CD1c-positive myeloid dendritic cell (primary cell): Measurements from ENCODE around the gene SEPTIN11.
A peak's percentile ranks its signal among the peaks of the same experiment; 100 is the strongest.

Source experiments
- DNase-seq: peaks from one replicate; pipeline ENCODE4 v3.0.0-alpha.2; 2016; ENCODE audit errors: extremely low spot score

SEPTIN11 gene

DNA sequence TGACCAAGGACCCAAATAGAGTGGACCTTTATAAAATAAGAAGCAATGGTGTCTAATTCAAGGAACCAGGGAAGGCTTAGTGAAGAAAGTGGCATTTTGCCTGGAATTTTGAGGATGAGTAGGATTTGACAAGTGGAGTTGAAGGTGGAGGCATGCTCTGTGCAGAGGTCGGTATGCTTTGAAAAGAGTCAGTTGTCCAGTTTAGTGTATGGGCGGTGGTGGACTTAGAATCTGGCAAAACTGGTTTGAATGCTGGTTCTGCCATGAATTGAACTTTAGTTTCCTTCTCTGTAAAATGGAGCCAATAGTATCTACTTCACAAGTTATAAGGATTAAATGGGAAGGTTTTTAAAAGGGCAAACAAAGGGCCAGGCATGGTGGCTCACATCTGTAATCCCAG is 29.7 kb downstream of the SEPTIN11 start:
- no peak for DNase-seq

DNA sequence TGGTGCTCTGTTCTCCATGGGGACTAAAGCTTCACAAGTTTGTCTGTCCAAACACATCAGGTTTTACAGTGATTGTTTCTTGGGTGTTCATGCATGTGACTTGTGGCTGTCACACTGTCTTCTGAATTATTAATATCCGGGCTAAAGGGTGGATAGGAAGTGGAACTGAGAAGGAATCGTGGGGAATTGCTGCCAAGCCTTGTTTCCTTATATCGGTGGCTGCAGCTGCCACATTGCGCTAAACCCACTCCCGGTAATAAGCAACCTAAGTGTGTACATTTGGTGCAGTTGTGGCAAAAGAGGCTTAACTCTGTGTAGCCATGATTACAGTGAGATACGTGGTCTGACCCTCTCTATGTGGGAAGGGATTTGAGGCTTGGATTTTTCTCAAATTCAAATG is 30.7 kb downstream of the SEPTIN11 start:
- DNase-seq = peak; percentile 55

DNA sequence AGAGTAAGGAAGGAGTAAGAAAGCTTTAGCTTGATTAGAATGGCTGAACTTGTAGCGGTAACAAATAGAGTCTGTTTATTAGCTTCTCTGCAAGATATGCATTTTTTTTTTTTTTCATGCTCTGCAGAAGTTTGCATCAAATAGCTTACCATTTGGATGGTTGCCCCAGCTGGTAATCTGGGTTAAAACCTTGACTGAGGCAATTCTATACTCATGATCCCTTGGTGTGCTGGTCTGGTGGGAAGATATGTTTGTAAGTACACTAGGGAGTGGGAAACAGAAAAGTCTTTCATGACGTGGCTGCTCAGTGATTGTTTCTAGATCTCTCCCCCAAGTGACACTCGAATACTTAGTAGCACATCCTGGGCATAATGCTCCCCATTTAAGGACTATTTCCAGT is 32.1 kb downstream of the SEPTIN11 start:
- no peak for DNase-seq

DNA sequence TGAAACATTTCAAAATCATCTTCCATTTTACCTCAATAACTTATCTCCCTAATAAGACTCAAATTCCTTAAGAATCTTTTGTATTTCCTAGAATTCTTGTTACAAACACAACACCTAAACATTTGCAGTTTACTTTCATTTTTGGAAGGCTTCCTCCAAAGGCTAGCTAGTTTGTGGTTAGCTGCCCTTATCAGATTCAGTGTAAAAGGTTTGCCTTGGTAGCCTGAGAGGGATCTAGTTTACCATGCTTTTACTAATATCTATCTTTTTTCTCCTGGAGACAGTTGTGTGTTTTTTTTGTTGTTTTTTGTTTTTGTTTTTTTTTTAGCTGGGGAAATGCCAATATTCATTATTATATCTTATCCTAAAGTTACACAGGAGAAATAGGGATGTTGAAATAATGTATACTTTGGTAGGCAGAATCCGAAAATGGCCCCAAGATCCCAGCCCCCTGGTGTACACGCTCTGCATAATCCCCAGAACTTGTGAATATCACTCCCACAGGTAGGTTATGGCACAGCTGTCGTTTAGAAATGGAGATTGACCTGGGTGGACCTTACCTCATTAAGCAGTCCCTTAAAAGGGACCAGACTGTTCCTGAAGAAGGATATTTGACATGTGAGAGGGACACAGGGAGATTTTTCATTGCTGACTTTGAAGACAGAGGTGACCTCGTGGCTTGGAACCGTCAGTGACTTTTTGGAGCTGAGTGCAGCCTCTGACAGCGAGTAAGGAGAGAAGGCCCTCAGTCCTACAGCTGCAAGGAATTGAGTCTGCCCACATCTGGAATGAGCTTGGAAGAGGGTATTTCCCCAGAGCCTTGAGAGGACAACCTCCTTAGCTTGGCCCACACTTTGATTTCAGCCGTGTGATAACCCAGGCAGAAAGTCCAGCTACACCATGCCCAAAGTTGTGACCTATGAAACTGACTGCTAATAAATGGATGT is 33.4 kb downstream of the SEPTIN11 start:
- DNase-seq = no peak

DNA sequence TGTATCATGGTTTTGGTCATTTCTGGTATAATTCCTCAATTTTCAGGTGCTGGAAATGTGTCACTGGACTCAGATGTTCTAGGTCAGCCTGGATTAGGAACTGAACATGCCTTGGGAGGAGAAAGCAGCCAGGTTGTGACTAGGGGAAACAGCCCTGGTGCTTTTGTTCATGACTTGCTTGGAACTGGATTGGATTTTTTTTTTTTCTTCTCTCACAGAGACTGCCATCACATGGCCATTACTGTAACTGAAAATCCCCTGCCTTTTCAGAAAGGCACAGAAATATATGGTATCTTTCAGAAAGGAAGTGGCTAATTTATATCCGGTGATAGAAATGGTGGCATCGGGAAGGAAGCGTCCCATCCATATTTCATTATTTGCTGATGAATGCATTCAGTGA is 34.6 kb downstream of the SEPTIN11 start:
- DNase-seq = peak; percentile 20

DNA sequence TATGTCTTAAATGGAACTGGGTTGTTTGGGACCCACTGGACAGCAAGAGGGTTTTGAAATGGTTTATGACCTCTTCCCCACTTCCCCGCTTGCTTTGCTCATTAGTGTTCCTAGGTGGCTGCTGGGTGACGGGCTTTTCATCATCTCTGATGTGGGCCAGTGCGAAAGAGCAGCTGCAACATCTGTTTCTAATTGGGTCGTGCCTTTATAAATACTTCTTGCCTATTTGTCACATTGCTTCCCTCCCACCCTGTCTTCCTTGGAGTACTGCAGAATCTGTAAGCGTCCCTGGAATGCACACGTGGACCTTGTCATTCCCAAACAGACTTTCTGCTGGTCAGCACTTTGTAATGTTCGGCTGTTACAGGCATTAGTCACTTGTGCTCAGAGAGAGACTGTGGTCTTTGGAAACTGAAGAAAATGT is 35.2 kb downstream of the SEPTIN11 start:
- DNase-seq = no peak

DNA sequence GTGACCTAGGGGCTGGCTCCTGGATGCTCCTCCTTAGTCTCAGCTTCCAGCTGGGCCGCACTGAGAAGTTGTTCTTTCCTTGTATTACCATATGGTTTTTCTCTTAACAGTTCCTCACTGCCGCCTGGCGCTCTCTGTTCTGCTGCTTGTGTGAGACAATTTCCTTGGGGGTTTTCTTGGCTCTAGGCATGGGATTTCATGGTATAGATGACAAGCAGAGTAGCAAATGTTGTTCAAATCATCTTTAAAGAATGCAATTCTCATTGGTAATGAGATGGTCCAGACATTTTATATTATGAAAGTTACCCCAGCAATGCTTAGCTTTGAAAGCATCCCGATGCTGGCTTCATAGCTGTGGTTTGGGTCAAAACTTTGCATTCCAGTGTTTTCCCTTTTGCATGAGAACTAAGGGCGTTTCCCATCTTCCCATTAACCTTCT is 37.6 kb downstream of the SEPTIN11 start:
- no peak for DNase-seq

DNA sequence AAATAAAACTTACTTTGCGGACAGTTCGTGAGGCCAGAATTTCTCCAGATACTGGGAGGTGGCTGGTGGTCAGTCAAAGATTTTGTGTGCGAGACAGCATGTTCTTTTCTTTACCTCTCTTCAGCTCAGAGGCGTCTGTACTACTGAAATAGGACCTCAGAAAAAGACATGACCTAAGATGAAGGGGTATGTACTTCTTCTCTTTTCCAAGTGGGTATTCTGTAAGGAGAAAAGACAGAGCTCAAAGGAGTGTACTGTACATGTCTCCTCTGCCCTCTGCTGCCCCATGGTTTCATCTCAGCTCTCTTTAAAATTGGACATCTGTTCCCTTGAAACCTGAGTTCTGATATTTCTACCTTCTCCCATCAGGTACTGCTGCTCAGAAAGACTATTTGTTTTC is 38.1 kb downstream of the SEPTIN11 start:
- no peak for DNase-seq

DNA sequence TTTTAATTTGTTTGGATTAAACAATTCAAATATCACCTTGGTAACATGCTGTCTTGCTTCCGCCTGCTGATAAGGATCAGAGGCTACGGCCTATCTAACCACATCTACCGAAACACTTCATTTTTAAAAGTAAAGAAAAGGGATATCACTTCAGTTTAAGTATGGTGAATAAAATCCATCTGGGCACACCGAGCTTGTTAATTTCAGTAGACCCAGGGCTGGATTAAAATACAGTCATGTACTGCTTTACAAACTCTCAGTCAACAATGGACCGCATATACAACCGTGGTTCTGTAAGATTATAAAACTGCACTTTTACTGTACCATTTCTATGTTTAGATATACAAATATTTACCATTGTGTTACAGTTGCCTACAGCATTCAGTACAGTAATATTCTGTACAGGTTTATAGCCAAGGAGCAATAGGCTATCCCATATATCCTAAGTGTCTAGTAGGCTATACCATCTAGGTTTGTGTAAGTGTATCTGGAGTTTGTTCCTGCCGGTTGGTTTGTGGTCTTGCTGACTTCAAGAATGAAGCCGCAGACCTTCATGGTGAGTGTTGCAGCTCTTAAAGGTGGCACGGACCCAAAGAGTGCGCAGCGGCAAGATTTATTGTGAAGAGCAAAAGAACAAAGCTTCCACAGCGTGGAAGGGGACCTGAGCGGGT is 40.0 kb downstream of the SEPTIN11 start:
- DNase-seq = peak; percentile 47

DNA sequence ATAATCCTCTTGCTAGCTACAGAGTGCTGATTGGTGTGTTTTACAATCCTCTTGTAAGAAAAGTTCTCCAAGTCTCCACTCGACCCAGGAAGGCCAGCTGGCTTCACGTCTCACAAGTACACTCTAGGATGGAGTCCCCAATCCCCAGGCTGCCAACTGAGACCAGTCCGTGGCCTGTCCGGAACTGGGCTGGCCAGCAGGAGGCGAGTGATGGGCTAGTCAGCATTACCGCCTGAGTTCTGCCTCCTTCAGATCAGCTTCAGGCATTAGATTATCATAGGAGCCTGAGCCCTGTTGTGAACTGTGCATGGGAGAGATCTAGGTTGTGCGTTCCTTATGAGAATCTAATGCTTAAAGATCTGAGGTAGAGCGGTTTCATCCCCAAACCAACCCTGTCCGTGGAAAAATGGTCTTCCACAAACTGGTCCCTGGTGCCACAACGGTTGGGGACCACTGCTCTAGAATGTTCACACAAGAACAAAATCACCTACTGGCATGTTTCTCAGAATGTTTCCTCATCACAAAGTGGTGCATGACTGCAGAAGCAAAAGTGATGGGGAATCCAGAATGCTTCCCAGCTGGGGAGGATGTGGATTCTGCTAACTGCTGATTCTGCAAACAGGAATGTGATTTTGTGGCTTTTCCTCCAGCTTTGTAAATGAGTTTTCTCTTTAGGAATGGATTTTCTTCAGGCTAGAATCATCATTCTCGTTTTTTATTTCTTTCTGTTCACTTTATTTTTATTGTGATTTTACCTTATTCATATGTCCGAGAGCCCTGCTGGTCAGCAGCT is 40.9 kb downstream of the SEPTIN11 start:
- no peak for DNase-seq

DNA sequence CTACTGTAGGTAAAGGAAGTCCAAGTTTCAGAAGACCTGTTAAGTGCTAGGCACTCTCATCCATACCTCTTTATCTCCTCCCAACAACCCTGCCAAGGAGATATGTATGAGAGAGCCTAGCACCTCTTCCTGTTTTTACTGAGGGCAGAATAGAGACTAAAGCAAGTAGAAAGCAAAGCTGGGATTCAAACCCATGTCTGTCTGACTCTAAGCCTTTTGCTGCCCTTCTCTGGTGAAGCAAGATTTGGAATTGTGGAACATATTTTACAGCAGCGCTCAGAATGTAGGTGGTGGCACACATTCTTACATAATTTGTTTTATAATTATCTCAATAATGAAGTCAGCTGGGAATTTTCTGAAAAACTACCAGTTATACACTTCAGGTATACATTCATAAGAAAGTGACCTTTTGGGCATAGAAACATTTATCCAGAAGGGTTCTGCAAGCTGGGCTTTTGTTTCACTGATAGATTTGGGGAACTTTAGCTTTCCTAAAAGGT is 41.7 kb downstream of the SEPTIN11 start:
- no peak for DNase-seq

DNA sequence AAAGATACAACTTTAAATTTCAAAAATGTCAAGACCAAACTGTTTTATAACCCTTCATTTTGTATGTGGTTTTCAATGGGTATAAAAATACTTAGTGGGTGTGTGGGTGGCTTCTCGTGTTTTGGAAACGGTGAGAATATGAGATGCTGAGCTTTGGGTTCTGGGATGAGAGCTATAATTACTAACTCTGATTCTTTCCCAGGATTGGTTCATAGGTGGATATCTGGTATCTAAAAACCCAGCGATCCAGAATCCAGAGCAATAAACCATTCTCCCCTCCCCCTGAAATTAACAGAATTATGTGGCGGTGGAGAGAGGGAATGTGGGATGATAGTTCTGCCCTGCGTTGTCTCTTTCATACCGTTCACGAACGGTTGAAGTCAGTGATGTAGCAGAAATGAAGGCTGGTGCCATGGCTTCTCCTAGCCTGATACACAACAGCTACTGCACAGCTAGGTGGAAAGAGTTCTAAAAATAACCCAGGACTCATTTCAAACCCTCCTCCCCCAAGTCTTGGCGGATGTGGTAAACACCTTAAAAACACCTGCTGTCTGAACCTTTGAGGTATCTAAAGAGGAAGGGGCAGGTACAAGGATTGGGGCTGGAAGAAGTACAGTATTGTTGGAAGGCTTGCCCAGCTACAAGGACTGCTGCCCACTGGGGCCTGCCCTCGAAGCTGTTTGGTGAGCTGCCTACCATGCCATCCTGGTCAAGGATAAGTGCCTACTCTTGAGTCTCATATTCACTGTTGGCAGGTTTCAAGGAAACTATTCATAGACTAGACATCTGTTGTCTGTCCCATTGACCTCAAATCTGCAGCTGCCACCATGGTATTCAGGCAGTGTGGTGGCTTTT is 44.5 kb downstream of the SEPTIN11 start:
- DNase-seq = peak; percentile 39

DNA sequence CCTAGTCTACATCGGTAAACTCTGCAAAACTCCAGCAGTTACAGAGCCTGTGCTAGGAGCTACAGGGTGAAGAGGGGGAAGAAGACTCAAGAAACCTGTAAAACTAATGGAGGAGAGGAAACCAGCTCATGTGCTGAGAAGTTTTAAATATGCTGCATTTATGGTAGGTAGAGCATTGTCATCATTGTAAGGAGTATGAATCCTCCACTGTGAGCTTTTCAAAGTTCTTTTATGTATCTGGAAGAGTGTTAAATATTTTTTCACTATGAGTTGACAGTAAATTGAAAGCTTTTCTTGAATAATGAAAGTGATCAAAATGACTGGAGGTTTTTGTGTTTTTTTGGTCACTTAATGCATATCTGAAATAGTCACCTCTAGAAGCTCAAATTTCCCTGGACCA is 46.2 kb downstream of the SEPTIN11 start:
- DNase-seq = no peak

DNA sequence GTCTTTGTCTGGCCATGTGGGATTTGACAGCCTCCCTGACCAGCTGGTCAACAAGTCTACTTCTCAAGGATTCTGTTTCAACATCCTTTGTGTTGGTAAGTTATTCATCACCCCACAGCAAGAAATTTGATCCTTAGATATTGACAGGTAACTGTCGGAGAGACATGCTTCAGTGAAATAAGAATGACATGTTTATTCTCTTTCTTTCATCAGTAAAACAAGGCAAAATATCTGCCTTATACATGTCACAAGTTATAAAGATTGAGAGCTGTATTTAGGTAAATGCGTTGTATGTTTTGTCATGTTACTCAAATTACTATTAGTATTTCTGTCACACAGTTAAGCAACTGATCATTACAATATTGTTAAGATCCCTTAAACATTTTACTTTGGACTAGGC is 46.9 kb downstream of the SEPTIN11 start:
- DNase-seq = no peak

DNA sequence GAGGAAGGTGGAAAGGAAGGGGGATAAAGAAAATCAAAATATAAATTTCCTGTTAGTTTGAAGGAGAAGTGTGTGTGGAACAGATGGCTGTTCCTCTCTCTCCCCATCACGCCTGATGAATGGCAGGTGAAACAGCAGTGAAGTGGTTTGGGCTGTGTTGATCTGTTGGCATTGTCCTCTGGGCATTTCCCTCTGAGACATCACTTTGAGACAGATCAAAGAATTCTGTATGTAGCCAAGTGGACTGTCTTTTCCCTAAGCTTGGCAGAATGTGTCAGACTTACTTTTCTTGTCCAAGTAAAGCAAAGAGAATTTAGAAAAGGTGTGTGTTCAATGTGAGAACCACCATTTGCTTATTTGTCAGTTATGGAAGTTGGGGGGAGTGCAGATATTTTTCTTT is 47.5 kb downstream of the SEPTIN11 start:
- no peak for DNase-seq

DNA sequence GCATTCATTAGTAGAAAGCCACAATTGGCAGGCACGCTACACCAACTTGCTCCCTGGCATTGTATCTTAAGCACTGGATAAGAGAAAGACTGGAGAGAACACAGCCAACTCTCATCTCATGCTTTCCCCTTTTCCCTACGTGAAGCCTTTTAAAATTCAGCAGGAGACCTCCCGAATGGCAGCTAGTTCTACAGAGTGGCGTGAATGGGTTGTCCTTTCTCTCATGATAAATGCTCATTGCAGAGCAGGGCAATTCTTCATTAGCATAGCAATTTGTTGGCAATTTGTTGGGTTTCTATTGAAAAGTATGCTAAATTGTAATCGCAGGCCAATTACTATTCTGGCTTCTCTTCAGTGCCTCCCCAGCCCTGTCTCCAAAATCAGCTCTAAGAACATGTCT is 48.0 kb downstream of the SEPTIN11 start:
- DNase-seq = no peak

DNA sequence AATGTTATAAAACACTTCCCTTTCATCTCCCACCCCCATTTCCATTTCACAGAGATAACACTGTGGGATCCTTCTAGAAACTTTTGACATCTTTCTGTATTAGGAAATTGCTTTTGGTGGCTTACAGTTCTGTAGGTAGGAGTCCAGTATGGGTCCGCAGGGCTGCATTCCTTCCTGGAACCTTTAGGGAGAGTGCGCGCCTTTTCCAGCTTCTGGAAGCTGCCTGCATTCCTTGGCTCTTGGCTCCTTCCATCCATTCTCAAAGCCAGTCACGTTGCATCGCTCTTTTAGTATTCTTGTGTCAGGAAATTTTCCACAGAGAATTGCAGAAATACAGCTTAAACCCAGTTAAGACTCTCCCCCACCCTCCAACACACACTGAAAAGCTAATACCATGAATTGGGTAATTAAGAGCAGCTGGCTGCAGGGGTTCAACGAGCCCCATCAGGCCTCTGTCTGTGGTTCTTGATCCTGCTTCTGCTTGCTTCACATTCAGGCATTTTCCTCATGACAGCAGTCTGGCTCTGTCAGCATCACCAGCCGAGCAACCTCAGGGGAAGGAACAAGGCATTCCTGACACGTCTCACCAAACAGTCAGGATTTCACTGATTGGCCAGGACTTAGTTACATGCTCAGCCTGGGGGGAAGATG is 48.8 kb downstream of the SEPTIN11 start:
- DNase-seq = no peak
